GM12892 (cell line): ENCODE results near the gene TICAM2.

Experiments used
- POLR2A ChIP-seq: IDR thresholded peaks from 2 replicates; pipeline ENCODE4 v1.6.1; 2011; ENCODE audit warnings: low read depth, low read length, control low read depth
- POLR2AphosphoS5 ChIP-seq: IDR thresholded peaks from 2 replicates; pipeline ENCODE4 v1.6.1; 2011; ENCODE audit warnings: low read depth, low read length, control low read depth
- TAF1 ChIP-seq: IDR thresholded peaks from 2 replicates; pipeline ENCODE4 v1.6.1; 2011; ENCODE audit warnings: low read depth, mild to moderate bottlenecking, control low read depth, low read length, borderline replicate concordance

DNA sequence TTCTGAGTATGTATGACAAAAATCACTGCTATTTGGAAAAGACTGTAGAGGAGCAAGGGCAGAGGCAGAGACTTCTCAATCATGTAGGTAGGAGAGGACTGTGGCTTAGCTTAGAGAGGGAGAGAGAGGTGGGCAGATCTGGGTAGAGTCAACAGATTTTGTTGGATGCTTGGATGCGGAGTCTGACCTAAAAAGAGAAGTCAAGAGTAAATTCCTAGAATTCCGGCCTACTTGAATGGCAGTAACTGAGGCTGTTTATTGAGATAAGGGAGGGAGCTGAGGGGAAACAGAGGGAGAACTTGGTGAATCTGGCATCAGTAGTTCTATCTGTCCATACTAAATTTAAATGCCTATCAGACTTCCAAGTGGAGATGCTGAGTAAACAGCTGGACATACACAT lies 2.4 kb downstream of the TICAM2 start:
- no peak for TF ChIP-seq POLR2AphosphoS5
- no peak for TF ChIP-seq POLR2A
- no peak for TF ChIP-seq TAF1
